Measurements from ENCODE around the gene ISM2. TPM values are rescaled to one million over a fixed set of nuclear protein-coding genes. Genes with fewer than 3 reads are reported as not detected.

ISM2 gene
- total RNA-seq, 3 donors from 2014 or later, result 0.10 to 0.98 TPM; not detected in 1

DNA sequence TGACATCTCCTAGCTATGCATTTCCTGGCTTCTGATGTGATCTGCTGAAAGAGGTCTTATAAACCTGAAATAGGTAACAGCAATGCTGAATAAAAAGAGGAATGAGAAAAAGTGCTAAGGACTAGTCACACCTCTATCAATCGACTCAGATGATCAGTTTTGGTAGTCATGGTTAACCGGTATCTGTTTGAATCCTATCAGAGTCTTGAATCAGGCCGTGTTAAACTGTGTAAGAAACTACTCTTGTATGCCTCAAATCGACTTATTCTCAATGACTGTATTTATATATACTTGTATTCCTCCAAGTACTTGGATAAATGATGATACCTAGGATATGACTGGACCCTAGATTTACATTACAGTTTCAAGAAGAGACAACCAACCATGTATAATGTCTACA lies 10.8 kb upstream of the ISM2 start:
- Histone ChIP-seq H3K9me3 (no peaks in the 10 kb centered on the region), H3K4me3 (no peak overlapping the region), H3K4me1 (ENCODE audit: low read depth) (no peaks in the 10 kb centered on the region), H3K36me3 (ENCODE audit: low read depth) (no peaks in the 10 kb centered on the region)
- ATAC-seq (no peak), DNase-seq (no peak)
- intact Hi-C loops (cut with DNase I, micrococcal nuclease), result no loop called here
- TF ChIP-seq, protein P1, sequence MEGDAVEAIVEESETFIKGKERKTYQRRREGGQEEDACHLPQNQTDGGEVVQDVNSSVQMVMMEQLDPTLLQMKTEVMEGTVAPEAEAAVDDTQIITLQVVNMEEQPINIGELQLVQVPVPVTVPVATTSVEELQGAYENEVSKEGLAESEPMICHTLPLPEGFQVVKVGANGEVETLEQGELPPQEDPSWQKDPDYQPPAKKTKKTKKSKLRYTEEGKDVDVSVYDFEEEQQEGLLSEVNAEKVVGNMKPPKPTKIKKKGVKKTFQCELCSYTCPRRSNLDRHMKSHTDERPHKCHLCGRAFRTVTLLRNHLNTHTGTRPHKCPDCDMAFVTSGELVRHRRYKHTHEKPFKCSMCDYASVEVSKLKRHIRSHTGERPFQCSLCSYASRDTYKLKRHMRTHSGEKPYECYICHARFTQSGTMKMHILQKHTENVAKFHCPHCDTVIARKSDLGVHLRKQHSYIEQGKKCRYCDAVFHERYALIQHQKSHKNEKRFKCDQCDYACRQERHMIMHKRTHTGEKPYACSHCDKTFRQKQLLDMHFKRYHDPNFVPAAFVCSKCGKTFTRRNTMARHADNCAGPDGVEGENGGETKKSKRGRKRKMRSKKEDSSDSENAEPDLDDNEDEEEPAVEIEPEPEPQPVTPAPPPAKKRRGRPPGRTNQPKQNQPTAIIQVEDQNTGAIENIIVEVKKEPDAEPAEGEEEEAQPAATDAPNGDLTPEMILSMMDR (IDR thresholded peaks at IDR 0.05), result no peak

DNA sequence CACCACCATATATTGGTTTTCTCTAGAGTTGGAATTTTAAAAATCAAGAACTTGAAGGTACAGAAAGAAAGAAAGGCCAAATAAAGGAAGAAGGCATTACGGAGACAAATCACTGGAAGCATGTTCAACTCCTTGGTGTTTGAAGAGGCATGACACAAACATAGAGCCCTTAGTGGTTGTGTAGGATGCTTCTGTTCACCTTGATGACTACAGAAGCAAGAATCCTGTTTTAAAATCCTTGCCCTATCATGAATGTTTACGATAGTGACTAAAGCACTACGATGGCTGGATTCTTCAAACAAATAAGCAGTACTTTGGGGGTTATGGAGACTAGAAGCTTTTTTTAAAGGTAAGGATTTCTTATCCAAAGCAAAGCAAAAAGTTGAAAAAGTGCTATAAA lies 10.3 kb upstream of the ISM2 start:
- no peaks in the 10 kb centered on the region for H3K9me3 ChIP-seq
- no peaks in the 10 kb centered on the region for H3K4me1 ChIP-seq (ENCODE audit: low read depth)
- DNase-seq (no peak), ATAC-seq (no peak)
- H3K4me3 ChIP-seq, result no peak overlapping the region
- no peaks in the 10 kb centered on the region for H3K36me3 ChIP-seq (ENCODE audit: low read depth)
- TF ChIP-seq, protein P1 (IDR thresholded peaks at IDR 0.05), result no peak
- intact Hi-C loops (cut with DNase I, micrococcal nuclease), result no loop called here

DNA sequence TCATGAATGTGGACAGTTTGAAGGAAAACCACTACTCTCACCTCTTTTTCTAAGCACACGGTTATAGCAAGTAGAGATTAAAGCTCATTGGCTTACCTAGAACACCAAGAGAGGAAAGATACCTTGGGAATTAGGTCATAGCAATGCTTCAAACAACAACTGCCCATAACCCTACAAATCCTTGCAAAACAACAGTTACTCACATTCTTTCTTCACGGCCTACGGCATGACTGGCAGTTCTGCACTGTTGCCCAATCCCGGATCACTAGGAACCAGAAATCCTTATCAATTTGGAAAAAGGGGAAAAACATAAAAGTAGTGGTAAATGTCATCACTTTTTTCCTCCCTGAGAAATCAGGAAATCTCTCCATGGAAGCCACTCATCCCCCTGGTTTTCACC lies 9.6 kb upstream of the ISM2 start:
- Histone ChIP-seq H3K4me3 (no peak overlapping the region), H3K4me1 (ENCODE audit: low read depth) (no peaks in the 10 kb centered on the region), H3K36me3 (ENCODE audit: low read depth) (no peaks in the 10 kb centered on the region), H3K9me3 (peaks cover 3% of the 10 kb centered on the region)
- TF ChIP-seq, protein P1 (IDR thresholded peaks at IDR 0.05), result no peak
- intact Hi-C loops (cut with DNase I, micrococcal nuclease), result no loop called here
- ATAC-seq, result no peak
- no peak for DNase-seq

DNA sequence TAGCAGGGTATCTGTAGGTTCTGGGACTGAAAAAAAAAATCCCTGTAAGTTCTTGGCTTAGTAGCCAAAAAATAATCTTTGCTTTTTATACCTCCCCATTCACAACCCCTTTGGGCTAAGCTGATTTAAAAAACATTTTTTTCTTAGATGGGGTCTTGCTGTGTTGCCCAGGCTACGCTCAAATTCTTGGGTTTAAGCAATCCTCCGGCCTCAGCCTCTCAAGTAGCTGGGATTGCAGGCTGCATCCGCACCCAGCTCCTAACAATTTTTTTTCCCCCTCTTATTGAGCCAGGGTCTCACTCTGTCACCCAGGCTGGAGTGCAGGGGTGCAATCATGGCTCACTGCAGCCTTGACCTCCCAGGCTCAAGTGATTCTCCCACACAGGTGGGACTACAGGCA lies 9.1 kb upstream of the ISM2 start:
- Histone ChIP-seq H3K36me3 (ENCODE audit: low read depth) (no peaks in the 10 kb centered on the region), H3K9me3 (peaks cover 3% of the 10 kb centered on the region), H3K4me3 (no peak overlapping the region), H3K4me1 (ENCODE audit: low read depth) (no peaks in the 10 kb centered on the region)
- no peak for ATAC-seq
- TF ChIP-seq, protein P1 (IDR thresholded peaks at IDR 0.05), result no peak
- no peak for DNase-seq
- intact Hi-C loops (cut with DNase I, micrococcal nuclease), result no loop called here

DNA sequence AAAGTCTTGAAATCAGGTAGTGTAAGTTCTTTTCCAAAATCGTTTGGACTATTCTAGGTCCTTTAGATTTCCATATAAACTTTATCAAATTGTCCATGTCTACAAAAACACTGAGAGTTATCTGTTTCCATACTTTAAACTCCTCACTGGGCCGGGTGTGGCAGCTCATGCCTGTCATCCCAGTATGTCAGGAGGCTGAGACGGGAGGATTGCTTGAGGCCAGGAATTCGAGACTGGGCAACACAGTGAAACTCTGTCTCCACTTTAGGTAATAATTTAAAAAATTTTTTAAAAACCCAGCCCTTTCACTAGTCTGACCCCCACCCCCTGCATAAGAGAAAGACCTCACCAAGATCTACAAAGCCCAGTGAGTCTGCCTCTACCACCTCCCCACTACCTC lies 6.4 kb upstream of the ISM2 start:
- Histone ChIP-seq H3K36me3 (ENCODE audit: low read depth) (no peaks in the 10 kb centered on the region), H3K4me3 (no peak overlapping the region), H3K9me3 (peaks cover 3% of the 10 kb centered on the region), H3K4me1 (ENCODE audit: low read depth) (no peaks in the 10 kb centered on the region)
- ATAC-seq (no peak), DNase-seq (no peak)
- TF ChIP-seq, protein P1 (IDR thresholded peaks at IDR 0.05), result no peak
- intact Hi-C loops (cut with DNase I, micrococcal nuclease), result no loop called here

DNA sequence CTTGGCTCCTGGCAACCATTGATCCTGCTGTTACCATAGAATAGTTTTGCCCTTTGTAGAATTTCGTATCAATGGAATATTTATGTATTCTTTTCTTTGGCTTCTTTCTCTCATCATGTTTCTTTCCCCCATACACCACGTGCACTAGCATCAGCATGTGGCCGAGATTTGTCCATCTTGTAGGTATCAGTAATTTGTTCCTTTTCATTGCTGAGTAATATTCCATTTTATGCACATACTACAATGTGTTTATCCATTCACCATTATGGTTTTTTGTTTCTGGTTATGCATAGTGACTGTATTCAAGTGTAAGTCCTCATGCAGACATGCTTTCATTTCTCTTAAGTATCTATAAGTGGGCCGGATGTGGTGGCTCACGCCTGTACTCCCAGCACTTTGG lies 4.5 kb upstream of the ISM2 start:
- Histone ChIP-seq H3K4me3 (no peak overlapping the region), H3K4me1 (ENCODE audit: low read depth) (peaks cover 7% of the 10 kb centered on the region), H3K9me3 (peaks cover 3% of the 10 kb centered on the region), H3K36me3 (ENCODE audit: low read depth) (no peaks in the 10 kb centered on the region)
- TF ChIP-seq, protein P1 (IDR thresholded peaks at IDR 0.05), result no peak
- DNase-seq, result no peak
- intact Hi-C loops (cut with DNase I, micrococcal nuclease), result no loop called here
- no peak for ATAC-seq

Data from mucosa of descending colon (tissue), 3 donors.